ENCODE data around the gene CYP4A22.

Gene CYP4A22

DNA sequence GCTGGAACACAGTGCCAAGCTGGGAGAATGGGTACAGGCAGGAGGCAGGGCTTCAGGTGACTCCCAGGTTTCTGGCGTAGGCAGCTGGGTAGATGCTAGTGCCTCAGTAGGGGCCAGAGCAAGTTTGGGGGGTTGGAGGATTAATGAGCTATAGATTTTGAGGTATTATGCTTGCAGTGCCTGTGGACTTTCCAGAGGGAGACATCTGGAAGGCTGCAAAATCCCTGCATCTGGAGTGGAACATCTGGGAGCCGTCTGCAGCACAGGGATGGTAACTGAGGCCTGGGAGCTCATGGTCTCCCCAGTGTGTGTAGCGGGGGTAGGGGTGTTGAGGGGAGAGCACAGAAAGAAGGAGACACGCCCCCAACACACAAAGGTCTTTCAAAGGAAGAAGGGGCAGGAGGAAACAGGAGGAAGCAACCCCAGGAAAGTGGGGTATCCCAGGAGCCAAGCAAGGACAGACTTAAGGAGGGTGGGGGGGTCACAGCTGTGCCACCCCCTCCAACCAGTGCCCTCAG is 54.8 kb downstream of the CYP4A22 start:
- no peak for TF ChIP-seq SIN3A (IDR thresholded peaks at IDR 0.05; ENCODE audit: borderline replicate concordance, insufficient read depth, low read length)

- TF ChIP-seq SIN3A (IDR thresholded peaks at IDR 0.05; ENCODE audit: borderline replicate concordance, insufficient read depth, low read length): no peak
- TF ChIP-seq POLR2AphosphoS5 (IDR thresholded peaks at IDR 0.05; ENCODE audit: low read depth, low read length): no peak
- no peak for TF ChIP-seq FOXP2 (optimal IDR thresholded peaks at IDR 0.05; ENCODE audit: borderline replicate concordance, extremely low read depth, extremely low read length, insufficient read depth)
- TF ChIP-seq TAF1 (IDR thresholded peaks at IDR 0.05; ENCODE audit: borderline replicate concordance, insufficient read depth, low read length): no peak
- TF ChIP-seq REST (IDR thresholded peaks at IDR 0.05; ENCODE audit: insufficient read depth in 1 of 2, low read depth in 2 of 2, low read length in 2 of 2): no peak
Measured at GRCh38 chr1:47192458-47193384, 55.5 kb downstream of the CYP4A22 start.

GRCh38 chr1:47194311-47194710 is 57.1 kb downstream of the CYP4A22 start:
- TF ChIP-seq REST (IDR thresholded peaks at IDR 0.05; ENCODE audit: insufficient read depth in 1 of 2, low read depth in 2 of 2, low read length in 2 of 2): no peak
- no peak for TF ChIP-seq FOXP2 (optimal IDR thresholded peaks at IDR 0.05; ENCODE audit: borderline replicate concordance, extremely low read depth, extremely low read length, insufficient read depth)
- no peak for TF ChIP-seq TAF1 (IDR thresholded peaks at IDR 0.05; ENCODE audit: borderline replicate concordance, insufficient read depth, low read length)
- no peak for TF ChIP-seq POLR2AphosphoS5 (IDR thresholded peaks at IDR 0.05; ENCODE audit: low read depth, low read length)
- no peak for TF ChIP-seq SIN3A (IDR thresholded peaks at IDR 0.05; ENCODE audit: borderline replicate concordance, insufficient read depth, low read length)

DNA sequence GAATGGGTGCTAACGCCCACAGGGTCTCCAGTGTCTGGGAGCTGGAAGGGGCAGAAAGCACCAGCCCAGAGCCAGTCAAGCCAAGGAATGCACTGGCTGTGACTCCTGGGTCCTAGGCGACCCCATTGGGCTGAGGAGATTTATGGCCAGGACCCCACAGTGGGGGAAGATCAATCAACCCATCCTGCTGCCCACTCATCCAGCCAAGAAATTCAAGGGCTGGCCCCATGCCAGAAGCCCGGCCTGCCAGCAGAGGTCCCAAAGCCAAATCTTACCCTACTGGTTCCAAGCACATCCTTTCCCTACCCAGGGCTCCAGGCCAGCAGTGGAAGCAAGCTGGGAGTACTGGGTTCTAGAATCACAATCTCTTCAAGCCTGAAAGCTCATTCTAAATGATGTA is 59.4 kb downstream of the CYP4A22 start:
- TF ChIP-seq POLR2AphosphoS5 (IDR thresholded peaks at IDR 0.05; ENCODE audit: low read depth, low read length) (no peak), TAF1 (IDR thresholded peaks at IDR 0.05; ENCODE audit: borderline replicate concordance, insufficient read depth, low read length) (no peak), REST (IDR thresholded peaks at IDR 0.05; ENCODE audit: insufficient read depth in 1 of 2, low read depth in 2 of 2, low read length in 2 of 2) (no peak), SIN3A (IDR thresholded peaks at IDR 0.05; ENCODE audit: borderline replicate concordance, insufficient read depth, low read length) (no peak), FOXP2 (optimal IDR thresholded peaks at IDR 0.05; ENCODE audit: borderline replicate concordance, extremely low read depth, extremely low read length, insufficient read depth) (no peak)

DNA sequence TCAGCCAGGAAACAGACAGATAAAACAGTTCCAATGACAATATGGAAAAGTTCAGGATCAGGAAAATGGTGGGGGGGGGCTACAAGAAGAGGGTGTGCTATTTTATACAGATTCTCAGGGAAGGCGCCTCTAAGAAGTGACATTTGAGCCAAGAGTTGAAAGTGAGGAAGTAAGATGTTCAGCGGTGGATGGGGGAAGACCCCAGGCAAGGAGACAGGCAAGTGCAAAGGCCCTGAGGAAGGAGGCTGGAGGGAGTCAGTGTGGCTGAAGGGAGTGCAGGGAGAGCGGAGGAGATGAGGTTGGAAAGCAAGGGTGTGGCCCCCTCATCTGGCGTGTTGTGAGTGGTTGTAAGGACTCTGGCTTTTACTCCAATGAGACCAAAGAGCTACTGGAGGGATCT is 61.0 kb downstream of the CYP4A22 start:
- no peak for TF ChIP-seq SIN3A (IDR thresholded peaks at IDR 0.05; ENCODE audit: borderline replicate concordance, insufficient read depth, low read length)
- no peak for TF ChIP-seq TAF1 (IDR thresholded peaks at IDR 0.05; ENCODE audit: borderline replicate concordance, insufficient read depth, low read length)
- no peak for TF ChIP-seq FOXP2 (optimal IDR thresholded peaks at IDR 0.05; ENCODE audit: borderline replicate concordance, extremely low read depth, extremely low read length, insufficient read depth)
- no peak for TF ChIP-seq POLR2AphosphoS5 (IDR thresholded peaks at IDR 0.05; ENCODE audit: low read depth, low read length)

All from PFSK-1 (cell line).